HG03108 (cell line): ENCODE results near the gene TEX22.

Source experiments
- ATAC-seq: cut with Tn5 transposase; IDR thresholded peaks from one replicate; pipeline ENCODE4 v1.9.1; 2021; ENCODE audit warnings: moderate library complexity; ENCODE audit not compliant: unreplicated experiment

TEX22 gene

GRCh38 chr14:105420101-105420973 is 22.0 kb downstream of the TEX22 start:
- no peak for ATAC-seq

- ATAC-seq: no peak
Observed at GRCh38 chr14:105420974-105421674, 22.8 kb downstream of the TEX22 start.

DNA sequence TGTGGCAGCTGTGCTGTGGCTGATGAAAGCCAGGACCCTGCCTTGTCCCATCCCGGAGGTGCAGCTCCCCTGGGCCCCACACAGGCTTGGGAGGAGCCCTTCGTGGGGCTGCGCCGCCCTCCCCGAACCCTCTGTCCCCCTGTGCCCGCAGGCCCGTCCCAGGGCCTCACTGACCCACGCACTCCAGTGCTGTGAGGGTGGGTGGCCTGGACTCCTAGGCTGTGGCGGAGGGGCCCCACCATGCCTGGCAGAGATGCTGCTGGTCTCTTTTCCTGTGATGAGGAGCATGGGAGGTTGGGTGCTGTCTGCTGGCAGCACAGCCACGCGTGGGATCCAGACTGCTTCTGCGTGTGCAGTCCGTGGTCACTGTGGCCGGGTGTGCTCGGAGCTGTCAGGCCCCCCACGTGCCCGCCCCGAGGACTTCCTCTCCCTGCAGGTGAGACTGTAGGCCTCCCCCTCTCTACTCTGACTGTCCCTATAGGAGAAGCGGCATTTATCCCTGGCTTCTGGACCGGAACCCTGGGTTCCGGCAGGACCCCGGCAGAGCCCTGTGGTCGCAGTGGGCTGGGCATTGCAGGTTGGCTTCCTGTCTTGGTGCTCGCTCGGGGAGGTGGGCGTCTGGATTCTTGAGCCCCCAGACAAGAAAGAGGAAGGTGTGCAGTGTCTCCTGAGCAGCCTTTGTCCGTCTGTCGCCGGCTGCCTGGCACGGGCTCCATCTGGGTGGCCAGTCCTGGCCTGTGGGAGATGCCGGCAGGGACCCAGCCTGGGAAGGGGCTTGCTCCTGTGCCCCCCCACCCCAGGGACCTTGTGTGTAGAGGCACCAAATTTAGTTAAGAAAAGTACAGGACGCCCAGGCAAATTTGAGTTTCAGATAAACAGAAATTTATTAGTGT is 23.6 kb downstream of the TEX22 start:
- no peak for ATAC-seq

DNA sequence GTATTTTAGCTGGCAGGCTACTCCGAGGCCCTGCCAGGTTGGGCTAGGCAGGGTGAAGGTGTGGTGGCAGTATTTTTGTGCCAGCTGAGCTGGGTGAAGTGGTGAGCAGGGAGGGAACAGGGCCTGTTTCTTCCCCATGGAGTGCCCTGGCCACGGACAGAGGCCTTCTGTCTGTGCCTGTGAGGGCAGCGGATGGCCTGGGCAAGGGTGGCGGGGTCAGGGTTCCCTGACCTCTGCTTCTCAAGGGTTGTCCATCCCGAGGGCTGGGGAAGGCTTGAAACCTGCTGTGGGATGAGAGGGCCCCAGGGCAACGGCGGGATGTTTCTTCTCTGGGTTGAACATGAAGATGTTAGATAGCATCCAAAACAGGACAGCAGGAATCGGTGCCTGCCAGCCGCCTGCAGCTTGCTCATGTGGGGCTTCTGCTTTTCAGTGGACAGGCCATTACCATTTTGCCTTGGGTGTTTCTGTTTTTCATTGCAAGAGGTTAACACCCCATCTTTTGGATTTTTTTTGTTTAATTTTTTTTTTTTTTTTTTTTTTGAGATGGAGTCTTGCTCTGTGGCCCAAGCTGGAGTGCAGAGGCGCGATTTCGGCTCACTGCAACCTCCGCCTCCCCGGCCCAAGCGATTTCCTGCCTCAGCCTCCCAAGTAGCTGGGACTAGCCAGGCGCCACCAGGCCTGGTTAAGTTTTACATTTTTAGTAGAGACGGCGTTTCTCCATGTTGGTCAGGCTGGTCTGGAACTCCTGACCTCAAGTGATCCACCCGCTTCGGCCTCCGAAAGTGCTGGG is 24.6 kb downstream of the TEX22 start:
- no peak for ATAC-seq

- no peak for ATAC-seq
Observed at GRCh38 chr14:105423488-105424195, 25.3 kb downstream of the TEX22 start.

DNA sequence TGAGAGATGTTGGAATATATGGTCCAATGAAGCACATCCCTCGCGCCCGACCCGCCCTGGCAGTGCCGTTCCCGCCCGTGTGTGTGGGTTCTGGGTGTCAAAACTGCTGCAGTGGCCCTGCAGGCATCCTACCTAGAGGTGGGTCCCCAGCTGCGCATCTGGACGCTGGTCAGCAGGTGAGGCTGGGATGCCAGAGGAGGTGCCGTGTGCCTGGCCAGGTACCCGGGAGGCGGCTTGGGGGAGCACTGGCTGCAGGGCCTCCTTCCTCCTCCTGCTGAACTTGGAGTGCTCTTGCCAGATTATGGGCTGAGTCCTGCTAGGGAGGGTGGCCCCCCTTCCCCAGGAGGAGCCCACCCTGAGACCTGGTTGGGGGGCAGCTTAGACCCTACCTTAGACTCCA is 26.5 kb downstream of the TEX22 start:
- ATAC-seq: no peak

DNA sequence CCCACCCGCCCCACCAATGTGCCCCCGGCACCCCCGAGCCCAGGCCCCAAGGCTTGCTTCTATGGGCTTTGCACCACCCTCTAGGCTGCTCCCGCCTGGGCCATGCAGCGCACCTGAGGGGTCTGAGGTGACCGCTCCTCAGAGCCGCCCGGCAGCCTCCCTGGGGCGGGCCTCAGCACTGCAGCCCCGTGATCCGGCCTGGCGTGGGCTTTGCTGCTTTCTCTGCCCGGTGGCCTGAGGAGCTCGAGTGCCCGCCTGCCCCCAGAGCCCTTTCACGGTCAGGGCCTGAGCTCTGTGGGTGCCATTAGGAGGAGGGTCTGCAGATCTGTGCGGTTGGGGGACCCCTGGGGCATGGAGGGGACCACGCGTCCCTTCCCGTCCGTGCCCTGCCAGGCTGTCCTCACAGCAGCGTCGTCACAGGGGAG is 27.5 kb downstream of the TEX22 start:
- ATAC-seq: no peak

DNA sequence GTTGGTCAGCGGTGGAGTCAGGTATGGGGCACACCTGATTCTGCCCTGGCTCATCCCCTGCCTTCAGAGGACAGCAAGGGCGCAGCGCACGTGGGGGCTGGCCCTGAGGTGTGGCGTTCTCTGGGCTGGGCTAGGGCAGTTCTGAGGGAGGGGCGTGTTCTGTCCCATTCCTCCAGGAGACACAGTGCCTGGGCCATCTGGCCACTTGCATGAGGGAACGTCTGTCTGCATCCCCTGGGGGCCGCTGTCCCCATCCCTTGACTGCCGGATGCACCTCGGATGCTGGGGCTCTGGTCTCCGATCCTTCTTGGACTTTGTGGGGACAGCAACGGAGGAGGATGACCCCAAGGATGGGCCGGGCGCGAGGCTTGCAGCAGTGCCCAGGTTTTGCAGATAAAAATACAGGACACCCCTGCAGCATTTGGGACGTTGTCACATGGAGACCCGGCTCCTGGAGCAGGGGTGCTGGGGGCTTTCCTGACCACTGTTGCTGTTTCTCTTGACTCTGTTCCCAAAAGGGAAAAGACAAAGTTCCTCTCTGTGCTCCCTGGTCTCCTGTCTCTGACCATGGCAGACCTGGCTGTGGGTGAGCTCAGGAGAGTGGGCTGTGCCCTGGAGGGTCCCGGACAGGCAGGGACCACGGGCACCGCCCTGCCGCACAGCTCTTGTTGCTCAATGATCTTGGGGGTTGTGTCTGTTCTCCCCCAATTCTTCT is 28.2 kb downstream of the TEX22 start:
- no peak for ATAC-seq

DNA sequence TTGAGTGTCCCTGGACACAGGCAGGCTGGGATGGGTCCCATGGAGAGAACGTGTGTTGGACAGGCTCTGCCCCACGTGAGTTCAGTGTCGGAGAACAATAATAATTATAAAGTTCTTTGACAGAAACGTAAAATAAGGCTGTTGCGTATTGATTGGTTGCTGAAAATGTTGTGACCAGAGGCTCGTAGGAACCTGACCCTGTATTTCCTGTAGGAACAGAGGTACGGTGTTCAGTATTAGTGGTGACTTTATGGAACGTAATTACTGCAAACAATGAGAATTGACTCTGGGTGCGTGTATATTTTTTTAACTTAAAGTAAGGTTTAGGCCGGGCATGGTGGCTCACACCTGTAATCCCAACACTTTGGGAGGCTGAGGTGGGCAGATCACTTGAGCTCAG is 29.1 kb downstream of the TEX22 start:
- ATAC-seq: no peak

DNA sequence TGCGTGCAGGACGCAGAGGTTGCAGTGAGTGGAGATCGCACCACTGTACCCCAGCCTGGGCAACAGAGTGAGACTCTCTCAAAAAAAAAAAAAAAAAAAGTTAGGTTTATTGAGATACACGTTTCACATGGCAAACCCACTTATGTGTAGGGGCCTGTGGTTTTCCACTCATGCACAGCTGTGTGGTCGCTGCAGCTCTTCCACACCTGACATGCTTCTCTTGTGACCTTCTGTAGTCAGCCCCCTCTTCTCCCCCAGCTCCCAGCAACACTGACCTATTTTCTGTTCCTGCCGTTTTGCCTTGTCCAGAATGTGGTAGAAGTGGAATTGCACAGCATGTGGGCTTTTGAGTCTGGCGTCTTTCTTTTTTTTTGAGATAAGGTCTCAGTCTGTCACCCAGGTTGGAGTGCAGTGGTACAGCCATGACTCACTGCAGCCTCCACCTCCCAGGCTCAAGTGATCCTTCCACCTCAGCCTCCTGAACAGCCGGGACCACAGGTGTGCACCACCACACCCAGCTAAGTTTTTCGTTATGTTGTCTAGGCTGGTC is 29.7 kb downstream of the TEX22 start:
- ATAC-seq: no peak

- ATAC-seq: no peak
Observed at GRCh38 chr14:105430042-105430441, 31.7 kb downstream of the TEX22 start.

GRCh38 chr14:105430565-105430964 is 32.2 kb downstream of the TEX22 start:
- no peak for ATAC-seq

- ATAC-seq: no peak
Observed at GRCh38 chr14:105431256-105431655, 32.9 kb downstream of the TEX22 start.

DNA sequence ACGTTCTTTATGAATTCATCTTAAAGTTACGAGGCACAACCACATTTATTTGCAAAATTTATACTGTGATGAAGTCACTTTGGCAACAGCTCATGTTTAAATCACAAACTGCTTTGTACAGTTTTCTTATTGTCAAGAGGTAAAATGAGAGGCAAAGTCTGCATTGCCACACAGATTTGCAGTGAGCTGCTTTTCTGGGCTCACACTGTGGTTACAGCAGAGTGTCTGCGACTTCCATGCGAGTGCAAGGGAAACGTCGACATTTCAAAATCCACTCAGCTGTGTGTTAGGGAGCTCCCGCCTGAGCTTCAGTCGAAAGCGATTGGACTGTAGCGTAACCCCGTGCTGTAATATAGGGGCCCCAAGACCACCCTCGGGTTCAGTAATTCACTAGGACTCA is 34.3 kb downstream of the TEX22 start:
- no peak for ATAC-seq

DNA sequence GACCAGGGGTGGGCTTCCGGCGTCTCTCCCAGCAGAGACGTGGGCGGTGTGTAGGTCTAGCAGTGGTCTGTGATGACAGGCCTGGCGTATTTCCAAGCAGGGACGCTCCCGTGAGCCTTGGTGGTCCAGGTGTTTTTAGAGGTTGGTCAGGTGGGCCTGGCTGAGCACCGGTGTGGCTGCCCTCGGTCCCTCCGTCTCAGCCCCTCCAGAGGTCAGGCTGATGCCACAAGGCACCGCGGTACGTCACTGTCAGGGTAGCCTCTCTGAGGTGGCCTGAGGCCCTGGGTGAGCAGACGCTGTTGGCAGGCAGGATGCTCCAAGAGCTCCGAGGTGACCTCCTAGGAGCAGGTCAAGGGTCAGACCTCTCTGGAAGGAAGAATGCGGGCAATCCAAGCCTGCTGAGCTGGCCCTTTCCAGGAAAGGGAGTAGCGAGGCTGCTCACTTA is 34.8 kb downstream of the TEX22 start:
- no peak for ATAC-seq

DNA sequence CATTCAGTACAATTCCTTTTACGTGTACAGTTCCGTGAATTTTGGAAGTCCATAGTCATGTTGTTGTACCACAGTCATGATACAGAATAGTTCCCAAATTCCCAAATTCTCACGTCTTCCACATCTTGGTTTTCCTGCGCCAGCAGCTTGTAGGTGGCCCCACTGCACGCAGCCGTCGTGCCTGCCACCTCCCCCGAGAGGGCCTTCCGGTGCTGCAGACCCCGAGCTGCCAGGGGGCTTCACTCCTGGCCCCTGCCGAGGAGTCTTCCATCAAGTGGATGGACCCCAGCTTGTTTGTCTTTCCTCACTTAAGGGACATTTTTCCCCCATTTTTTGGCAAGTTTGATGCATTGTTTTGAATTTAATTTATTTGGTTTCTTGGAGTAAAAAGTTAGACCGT is 38.1 kb downstream of the TEX22 start:
- no peak for ATAC-seq

- no peak for ATAC-seq
Observed at GRCh38 chr14:105436891-105437722, 38.8 kb downstream of the TEX22 start.
